KOPT-K1 (cell line): ENCODE results near the gene PTPRM.

ENCODE experiments used
- H3K27ac ChIP-seq: fragments of 200-600 bp; sonication (generic); 2 replicates; pipeline ENCODE4 v1.5.1; 2016; ENCODE audit warnings: antibody characterized with exemption, mild to moderate bottlenecking, low read depth, low read length; ENCODE audit not compliant: poor library complexity, severe bottlenecking
- H3K36me3 ChIP-seq: fragments of 200-600 bp; sonication (generic); 2 replicates; pipeline ENCODE4 v1.5.1; 2017; ENCODE audit warnings: antibody characterized with exemption, mild to moderate bottlenecking, low read length, moderate library complexity; ENCODE audit not compliant: insufficient read depth
- H3K9me3 ChIP-seq: fragments of 200-600 bp; sonication (generic); 2 replicates; pipeline ENCODE4 v1.5.1; 2017; ENCODE audit warnings: antibody characterized with exemption, low read length, mild to moderate bottlenecking; ENCODE audit not compliant: insufficient read depth, poor library complexity, severe bottlenecking

PTPRM gene

GRCh38 chr18:7974200-7974874 is 407.2 kb downstream of the PTPRM start:
- no peaks in the 10 kb centered on the region for H3K9me3 ChIP-seq
- no peaks in the 10 kb centered on the region for H3K36me3 ChIP-seq
- no peak overlapping the region for H3K27ac ChIP-seq

GRCh38 chr18:7977897-7978296 is 410.8 kb downstream of the PTPRM start:
- Histone ChIP-seq H3K36me3 (no peaks in the 10 kb centered on the region), H3K27ac (no peak overlapping the region), H3K9me3 (no peaks in the 10 kb centered on the region)

GRCh38 chr18:7978834-7979233 is 411.7 kb downstream of the PTPRM start:
- H3K36me3 ChIP-seq = no peaks in the 10 kb centered on the region
- H3K27ac ChIP-seq = no peak overlapping the region
- H3K9me3 ChIP-seq = no peaks in the 10 kb centered on the region

GRCh38 chr18:7979714-7980113 is 412.6 kb downstream of the PTPRM start:
- H3K36me3 ChIP-seq = no peaks in the 10 kb centered on the region
- H3K9me3 ChIP-seq = no peaks in the 10 kb centered on the region
- H3K27ac ChIP-seq = no peak overlapping the region

- Histone ChIP-seq H3K27ac (no peak overlapping the region), H3K36me3 (no peaks in the 10 kb centered on the region)
Measured at GRCh38 chr18:7980136-7980535, 413.0 kb downstream of the PTPRM start.

GRCh38 chr18:7980656-7981055 is 413.5 kb downstream of the PTPRM start:
- Histone ChIP-seq H3K27ac (no peak overlapping the region), H3K9me3 (no peaks in the 10 kb centered on the region), H3K36me3 (no peaks in the 10 kb centered on the region)

More at GRCh38 chr18:7980136-7980535, 413.0 kb downstream of the PTPRM start:
- H3K9me3 ChIP-seq = no peaks in the 10 kb centered on the region

- Histone ChIP-seq H3K27ac (no peak overlapping the region), H3K36me3 (no peaks in the 10 kb centered on the region), H3K9me3 (no peaks in the 10 kb centered on the region)
Measured at GRCh38 chr18:7982216-7982615, 415.1 kb downstream of the PTPRM start.

- no peak overlapping the region for H3K27ac ChIP-seq
- H3K9me3 ChIP-seq = peaks cover 3% of the 10 kb centered on the region
Measured at GRCh38 chr18:7987284-7987976, 420.3 kb downstream of the PTPRM start.

GRCh38 chr18:7990670-7991069 is 423.6 kb downstream of the PTPRM start:
- no peaks in the 10 kb centered on the region for H3K36me3 ChIP-seq
- no peak overlapping the region for H3K27ac ChIP-seq
- H3K9me3 ChIP-seq = peaks cover 3% of the 10 kb centered on the region

More at GRCh38 chr18:7987284-7987976, 420.3 kb downstream of the PTPRM start:
- no peaks in the 10 kb centered on the region for H3K36me3 ChIP-seq

- no peak overlapping the region for H3K27ac ChIP-seq
- no peaks in the 10 kb centered on the region for H3K36me3 ChIP-seq
- H3K9me3 ChIP-seq = no peaks in the 10 kb centered on the region
Measured at GRCh38 chr18:8001711-8002301, 434.7 kb downstream of the PTPRM start.

GRCh38 chr18:8003878-8004675 is 437.0 kb downstream of the PTPRM start:
- Histone ChIP-seq H3K9me3 (no peaks in the 10 kb centered on the region), H3K36me3 (no peaks in the 10 kb centered on the region), H3K27ac (no peak overlapping the region)

GRCh38 chr18:8004792-8005191 is 437.7 kb downstream of the PTPRM start:
- Histone ChIP-seq H3K9me3 (no peaks in the 10 kb centered on the region), H3K36me3 (no peaks in the 10 kb centered on the region), H3K27ac (no peak overlapping the region)

GRCh38 chr18:8005870-8006569 is 438.9 kb downstream of the PTPRM start:
- H3K9me3 ChIP-seq = no peaks in the 10 kb centered on the region
- H3K36me3 ChIP-seq = no peaks in the 10 kb centered on the region
- no peak overlapping the region for H3K27ac ChIP-seq

- Histone ChIP-seq H3K27ac (no peak overlapping the region), H3K9me3 (no peaks in the 10 kb centered on the region), H3K36me3 (no peaks in the 10 kb centered on the region)
Measured at GRCh38 chr18:8006979-8007378, 439.9 kb downstream of the PTPRM start.
